NCI-H446 treated with DMSO at 0.1 percent for 48 hours (cell line): ENCODE data around the gene IL17RE.
"Not testable (repeated sequence)": the region's sequence is repeated elsewhere in the genome, so short reads cannot be mapped to it uniquely, and the experiment has no call there.

Source experiments
- DNase-seq: peaks from one replicate; lab custom pipeline; 2025; lab: John Stamatoyannopoulos, UW

IL17RE gene

GRCh38 chr3:9902372-9903237 lies at the start of gene IL17RE:
Gene IL17RE (plus strand): TSS chr3:9902848. CDS start chr3:9902933, 85 bp downstream.
- DNase-seq: no peak

- DNase-seq: not testable (repeated sequence)
Observed at GRCh38 chr3:9854291-9854940, 48.2 kb upstream of the IL17RE start.

GRCh38 chr3:9855594-9855993 lies 47.1 kb upstream of the IL17RE start:
- DNase-seq: no peak

GRCh38 chr3:9859530-9860025 lies 43.1 kb upstream of the IL17RE start:
- no peak for DNase-seq

GRCh38 chr3:9861201-9861600 lies 41.4 kb upstream of the IL17RE start:
- DNase-seq: no peak

- no peak for DNase-seq
Observed at GRCh38 chr3:9861626-9862130, 41.0 kb upstream of the IL17RE start.

- no peak for DNase-seq
Observed at GRCh38 chr3:9862391-9863057, 40.1 kb upstream of the IL17RE start.

- DNase-seq: no peak
Observed at GRCh38 chr3:9863058-9863772, 39.4 kb upstream of the IL17RE start.

- DNase-seq: no peak
Observed at GRCh38 chr3:9864200-9864927, 38.3 kb upstream of the IL17RE start.

GRCh38 chr3:9865125-9865637 lies 37.5 kb upstream of the IL17RE start:
- DNase-seq: not testable (repeated sequence)

- no peak for DNase-seq
Observed at GRCh38 chr3:9866639-9867038, 36.0 kb upstream of the IL17RE start.

GRCh38 chr3:9867106-9867505 lies 35.5 kb upstream of the IL17RE start:
- DNase-seq: no peak

GRCh38 chr3:9869955-9870354 lies 32.7 kb upstream of the IL17RE start:
- no peak for DNase-seq

GRCh38 chr3:9870978-9871377 lies 31.7 kb upstream of the IL17RE start:
- DNase-seq: no peak

GRCh38 chr3:9872067-9872466 lies 30.6 kb upstream of the IL17RE start:
- not testable (repeated sequence) for DNase-seq

GRCh38 chr3:9875448-9875847 lies 27.2 kb upstream of the IL17RE start:
- no peak for DNase-seq

- DNase-seq: not testable (repeated sequence)
Observed at GRCh38 chr3:9876255-9876654, 26.4 kb upstream of the IL17RE start.

- no peak for DNase-seq
Observed at GRCh38 chr3:9876991-9877390, 25.7 kb upstream of the IL17RE start.

GRCh38 chr3:9878700-9879099 lies 23.9 kb upstream of the IL17RE start:
- DNase-seq: no peak

GRCh38 chr3:9879830-9880549 lies 22.7 kb upstream of the IL17RE start, which contains the start of gene CIDEC:
Gene CIDEC (minus strand): TSS chr3:9880253. CDS start chr3:9878486, 1,767 bp downstream.
- no peak for DNase-seq
